Thymus (tissue), 11 donors: ENCODE results near the gene SLC9C2. TPM values are rescaled to one million over a fixed set of nuclear protein-coding genes. Genes with fewer than 3 reads are reported as not detected.
"Not testable (repeated sequence)": the region's sequence is repeated elsewhere in the genome, so short reads cannot be mapped to it uniquely, and the experiment has no call there.

Experiments used
- DNase-seq, 9 donors: peaks; one replicate each; pipeline ENCODE4 v3.0.0-alpha.2; 2013; ENCODE audit warnings: low spot score in 9 of 9, low read depth in 6 of 9, missing footprints in 1 of 9
- H3K27ac ChIP-seq, 2 donors: one replicate each; pipeline ENCODE4 v1.5.1; 2013; ENCODE audit warnings: control low read depth in 1 of 2, low read depth in 1 of 2, low read length in 1 of 2, mild to moderate bottlenecking in 1 of 2, moderate library complexity in 1 of 2
- H3K27me3 ChIP-seq, 2 donors: one replicate each; pipeline ENCODE4 v1.5.1; 2013; ENCODE audit warnings: low read length in 1 of 2; ENCODE audit not compliant: control insufficient read depth in 2 of 2, insufficient read depth in 1 of 2
- H3K36me3 ChIP-seq, 2 donors: one replicate each; pipeline ENCODE4 v1.5.1; 2013; ENCODE audit warnings: low read length in 1 of 2, mild to moderate bottlenecking in 1 of 2, moderate library complexity in 1 of 2; ENCODE audit not compliant: control insufficient read depth in 2 of 2, insufficient read depth in 2 of 2
- H3K4me1 ChIP-seq, 2 donors: one replicate each; pipeline ENCODE4 v1.5.1; 2013; ENCODE audit warnings: low read length in 2 of 2; ENCODE audit not compliant: control insufficient read depth in 2 of 2, insufficient read depth in 2 of 2
- H3K4me3 ChIP-seq, 2 donors: one replicate each; pipeline ENCODE4 v1.5.1; 2013; ENCODE audit warnings: low read length in 2 of 2, control low read depth in 1 of 2, mild to moderate bottlenecking in 1 of 2
- H3K9me3 ChIP-seq, 2 donors: one replicate each; pipeline ENCODE4 v1.5.1; 2013; ENCODE audit warnings: low read length in 1 of 2, mild to moderate bottlenecking in 1 of 2; ENCODE audit not compliant: control insufficient read depth in 2 of 2, insufficient read depth in 1 of 2
- WGBS: extraction: QIAGEN DNeasy Blood & Tissue Kit; methylation state at CpG from one replicate; pipeline ENCODE4 v1.1.7; 2013; 5-methylcytosine and 5-hydroxymethylcytosine counted together
- polyA plus RNA-seq: library from polyadenylated mRNA; stranded (reverse); fragments of 200-250 nt; gene quantifications from one replicate; pipeline ENCODE4 v1.2.3, GENCODE V29; 2013
- total RNA-seq: library from RNA; stranded (reverse); fragments of 120-200 nt; gene quantifications from one replicate; pipeline ENCODE4 v1.2.4, GENCODE V29; 2013
- donor health status: healthy.

Gene SLC9C2
- total and polyA plus RNA-seq, 2 donors = 0.09 to 0.14 TPM

GRCh38 chr1:173536223-173536622 lies 66.6 kb downstream of the SLC9C2 start:
- DNase-seq = no peak
- Histone ChIP-seq H3K27ac (no peak overlapping the region), H3K9me3 (no peaks in the 10 kb centered on the region), H3K4me3 (no peak overlapping the region), H3K36me3 (no peaks in the 10 kb centered on the region), H3K4me1 (no peaks in the 10 kb centered on the region), H3K27me3 (no peaks in the 10 kb centered on the region)

- DNase-seq = peak in 1 of 9 donors; percentile 9
These were observed 70.6 kb downstream of the SLC9C2 start for GRCh38 chr1:173532237-173532636.

DNA sequence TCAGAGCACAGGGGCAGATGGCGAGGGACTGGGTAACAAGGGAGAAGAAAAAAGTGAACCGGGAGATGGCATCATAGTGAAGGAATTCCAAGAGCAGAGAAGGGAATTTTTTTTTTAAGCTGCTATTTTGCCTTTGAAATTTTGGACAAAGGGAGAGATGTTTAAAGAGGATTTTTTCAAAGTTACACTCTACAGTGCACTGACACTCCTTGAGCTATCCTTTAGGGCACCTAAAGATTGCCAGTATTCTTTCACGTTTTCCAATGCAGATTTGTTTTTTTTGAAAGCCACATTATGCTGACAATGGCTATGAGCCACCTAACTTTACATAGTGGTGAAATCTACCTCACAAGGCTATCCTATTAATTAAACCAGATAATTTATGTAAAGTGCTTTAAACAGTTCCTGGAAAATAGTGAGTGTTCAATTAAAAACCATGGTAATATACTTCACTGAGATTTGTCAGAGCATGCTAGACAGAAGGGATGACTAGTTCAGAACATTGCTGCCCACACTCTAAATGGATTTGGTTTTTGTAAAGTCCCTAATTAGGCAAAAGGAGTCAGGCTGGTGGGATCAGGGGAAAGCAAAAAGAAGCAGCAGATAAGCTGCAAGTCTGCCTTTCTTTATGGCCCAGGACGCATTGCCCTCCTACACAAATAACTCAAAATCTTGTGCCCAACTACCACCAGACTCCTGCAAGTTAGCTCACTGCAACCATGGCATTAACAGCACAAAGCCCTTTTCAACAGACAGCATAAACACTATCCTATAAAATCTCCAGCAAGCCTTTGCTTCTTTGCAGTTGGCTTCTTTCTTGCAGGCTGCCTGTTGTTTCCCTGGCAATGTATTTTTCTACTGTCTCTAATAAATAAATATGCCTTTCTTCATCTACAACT lies 71.8 kb downstream of the SLC9C2 start:
- H3K4me3 ChIP-seq = no peak overlapping the region
- DNase-seq = no peak
- no peaks in the 10 kb centered on the region for H3K4me1 ChIP-seq
- no peak overlapping the region for H3K27ac ChIP-seq
- H3K36me3 ChIP-seq = no peaks in the 10 kb centered on the region
- H3K27me3 ChIP-seq = no peaks in the 10 kb centered on the region
- WGBS = 98% methylated on average over 4 of the region's 4 CpGs
- no peaks in the 10 kb centered on the region for H3K9me3 ChIP-seq

More at GRCh38 chr1:173532237-173532636, 70.6 kb downstream of the SLC9C2 start:
- Histone ChIP-seq H3K4me1 (no peaks in the 10 kb centered on the region), H3K36me3 (no peaks in the 10 kb centered on the region), H3K9me3 (no peaks in the 10 kb centered on the region), H3K4me3 (no peak overlapping the region), H3K27ac (no peak overlapping the region), H3K27me3 (no peaks in the 10 kb centered on the region)

- Histone ChIP-seq H3K36me3 (no peaks in the 10 kb centered on the region), H3K9me3 (no peaks in the 10 kb centered on the region), H3K4me1 (no peaks in the 10 kb centered on the region), H3K4me3 (no peak overlapping the region), H3K27me3 (no peaks in the 10 kb centered on the region), H3K27ac (no peak overlapping the region)
- WGBS = 96% methylated on average over 4 of the region's 4 CpGs
- no peak for DNase-seq
These were observed 73.8 kb downstream of the SLC9C2 start for GRCh38 chr1:173529106-173529505.

DNA sequence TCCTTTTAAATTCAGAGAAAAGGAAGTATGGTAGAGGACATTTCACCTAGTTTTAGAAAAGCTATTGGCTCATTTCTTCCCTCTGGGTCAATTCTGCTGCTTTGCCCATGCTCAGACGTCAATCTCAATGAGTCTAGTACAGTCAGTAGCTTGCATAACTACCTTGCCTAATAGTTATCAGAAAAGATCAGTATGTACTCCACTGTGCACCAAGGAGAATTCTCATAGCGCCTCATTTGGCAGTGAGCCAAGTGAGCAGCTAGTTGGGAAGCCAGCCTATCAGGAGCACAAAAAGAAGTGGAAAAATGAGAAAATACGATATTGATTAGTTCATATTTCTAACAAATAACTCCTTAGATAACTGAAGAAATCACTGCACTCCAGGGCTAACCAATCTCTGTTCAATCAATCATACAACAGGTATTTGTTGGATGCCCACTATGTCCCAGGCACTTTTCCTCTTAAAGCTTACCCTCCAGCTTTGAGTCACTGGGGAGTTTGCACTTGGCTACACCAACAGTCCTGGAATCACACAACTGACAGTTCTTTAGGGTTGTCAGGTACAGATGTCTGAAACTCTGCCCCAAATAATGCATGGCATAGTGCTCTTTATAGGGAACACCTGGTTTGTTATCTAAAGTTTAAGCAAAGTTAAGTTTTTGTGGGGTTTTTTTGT lies 75.6 kb downstream of the SLC9C2 start:
- H3K36me3 ChIP-seq = no peaks in the 10 kb centered on the region
- 94% methylated on average over 3 of the region's 3 CpGs for WGBS
- DNase-seq = no peak
- H3K9me3 ChIP-seq = no peaks in the 10 kb centered on the region
- no peaks in the 10 kb centered on the region for H3K4me1 ChIP-seq
- H3K4me3 ChIP-seq = no peak overlapping the region
- no peak overlapping the region for H3K27ac ChIP-seq
- H3K27me3 ChIP-seq = no peaks in the 10 kb centered on the region

DNA sequence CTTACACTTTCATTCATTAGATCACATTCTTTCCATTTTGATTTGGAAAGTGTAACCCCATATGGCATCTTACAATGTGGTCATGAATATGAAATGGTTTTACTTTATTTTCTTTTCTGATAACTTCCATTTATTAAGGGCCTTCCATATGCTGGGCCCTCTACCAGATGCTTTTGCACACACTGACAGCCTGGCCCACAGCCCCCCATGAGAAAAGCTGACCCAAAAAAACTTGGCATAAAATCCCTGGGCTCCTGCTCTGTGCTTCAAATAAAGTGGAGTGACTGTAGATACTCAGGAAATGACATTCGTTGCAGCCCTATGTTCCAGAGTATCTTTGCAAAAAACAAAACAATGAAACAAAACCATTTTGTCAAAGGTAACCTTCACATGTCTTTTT lies 76.9 kb downstream of the SLC9C2 start:
- no peak for DNase-seq
- no peak overlapping the region for H3K4me3 ChIP-seq
- no peaks in the 10 kb centered on the region for H3K9me3 ChIP-seq
- H3K36me3 ChIP-seq = no peaks in the 10 kb centered on the region
- WGBS = 84% methylated on average over 1 of the region's 1 CpG
- no peaks in the 10 kb centered on the region for H3K4me1 ChIP-seq
- no peak overlapping the region for H3K27ac ChIP-seq
- H3K27me3 ChIP-seq = no peaks in the 10 kb centered on the region

DNA sequence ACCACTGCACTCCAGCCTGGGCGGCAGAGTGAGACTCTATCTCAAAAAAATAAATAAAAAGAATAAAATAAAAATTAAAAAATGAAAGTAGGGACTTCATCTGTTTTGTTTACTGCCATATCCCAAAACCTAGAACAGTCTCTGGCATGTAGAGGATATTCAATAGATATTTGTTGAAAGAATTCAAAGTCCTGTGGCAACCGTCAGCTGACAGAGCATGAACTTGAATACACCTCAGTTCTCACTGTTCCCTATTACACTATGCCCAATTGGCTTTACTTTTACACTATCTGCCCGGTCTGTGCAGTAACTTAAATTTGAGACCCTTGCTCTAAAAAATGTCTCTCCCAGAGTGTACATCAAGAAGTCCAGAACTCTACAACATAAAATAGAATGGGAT lies 79.5 kb downstream of the SLC9C2 start:
- Histone ChIP-seq H3K27ac (no peak overlapping the region), H3K4me1 (no peaks in the 10 kb centered on the region), H3K9me3 (no peaks in the 10 kb centered on the region), H3K27me3 (no peaks in the 10 kb centered on the region), H3K4me3 (no peak overlapping the region), H3K36me3 (no peaks in the 10 kb centered on the region)
- no peak for DNase-seq
- WGBS = over 99% methylated on average over 3 of the region's 3 CpGs

DNA sequence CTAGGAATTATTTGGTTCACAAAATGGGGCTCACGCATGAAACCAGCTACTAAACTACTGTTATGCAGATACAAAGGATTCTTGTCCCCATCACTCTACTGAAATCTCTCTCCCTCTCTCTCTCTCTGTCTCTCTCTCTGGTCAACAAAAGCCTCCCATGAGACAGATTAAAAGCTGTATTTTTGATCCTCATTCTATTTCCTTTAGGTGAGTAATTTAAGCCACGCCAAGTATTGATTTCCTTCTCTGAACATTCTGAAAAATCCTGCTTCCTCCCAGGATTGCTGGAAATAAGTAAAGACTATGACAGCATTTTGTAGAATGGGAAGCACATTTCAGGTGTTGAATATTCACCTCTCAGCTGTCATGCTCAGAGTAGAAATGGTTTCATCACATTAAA lies 82.1 kb downstream of the SLC9C2 start:
- WGBS = 97% methylated on average over 2 of the region's 2 CpGs
- Histone ChIP-seq H3K9me3 (no peaks in the 10 kb centered on the region), H3K27me3 (no peaks in the 10 kb centered on the region), H3K4me1 (no peaks in the 10 kb centered on the region), H3K27ac (no peak overlapping the region), H3K4me3 (no peak overlapping the region), H3K36me3 (no peaks in the 10 kb centered on the region)
- DNase-seq = no peak

DNA sequence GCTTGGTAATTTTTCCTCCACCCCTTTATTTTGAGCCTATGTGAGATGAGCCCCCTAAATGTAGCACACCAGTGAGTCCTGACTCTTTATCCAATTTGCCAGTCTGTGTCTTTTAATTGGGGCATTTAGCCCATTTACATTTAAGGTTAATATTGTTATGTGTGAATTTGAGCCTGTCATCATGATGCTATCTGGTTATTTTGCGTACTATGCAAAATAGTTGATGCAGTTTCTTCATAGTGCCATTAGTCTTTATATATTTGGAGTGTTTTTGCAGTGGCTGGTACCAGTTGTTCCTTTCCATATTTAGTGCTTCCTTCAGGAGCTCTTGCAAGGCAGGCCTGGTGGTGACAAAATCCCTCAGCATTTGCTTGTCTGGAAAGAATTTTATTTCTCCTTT lies 88.4 kb downstream of the SLC9C2 start:
- not testable (repeated sequence) for H3K4me3 ChIP-seq, H3K27ac ChIP-seq, DNase-seq, H3K4me1 ChIP-seq, H3K9me3 ChIP-seq, H3K36me3 ChIP-seq, H3K27me3 ChIP-seq
- WGBS = 97% methylated on average over 1 of the region's 1 CpG
